Dendritic cell treated with granulocyte-macrophage colony-stimulating factor and Interleukin-4, amounts not matched to agents 40 ng/mL and 50 ng/mL, for 4 days (primary cell): ENCODE data around the gene HCFC1R1.

Source experiments
- H3K27ac Mint-ChIP-seq: one replicate; pipeline ENCODE4 v1.8.0; 2022; ENCODE audit warnings: mild to moderate bottlenecking, mixed read lengths
- H3K27me3 Mint-ChIP-seq: one replicate; pipeline ENCODE4 v1.8.0; 2022; ENCODE audit warnings: mild to moderate bottlenecking, mixed read lengths
- H3K36me3 Mint-ChIP-seq: one replicate; pipeline ENCODE4 v1.8.0; 2022; ENCODE audit warnings: low read depth, mixed read lengths
- H3K4me1 Mint-ChIP-seq: one replicate; pipeline ENCODE4 v1.8.0; 2022; ENCODE audit warnings: low read depth, mixed read lengths
- H3K4me3 Mint-ChIP-seq: one replicate; pipeline ENCODE4 v1.8.0; 2022; ENCODE audit warnings: mild to moderate bottlenecking, moderate library complexity, mixed read lengths
- H3K9me3 Mint-ChIP-seq: one replicate; pipeline ENCODE4 v1.8.0; 2022; ENCODE audit warnings: mixed read lengths
- intact Hi-C: fragments of 100-400 bp; cut with micrococcal nuclease; formaldehyde crosslinking; loops from one replicate; pipeline ENCODE4 v1.15.0; 2022

Gene HCFC1R1

DNA sequence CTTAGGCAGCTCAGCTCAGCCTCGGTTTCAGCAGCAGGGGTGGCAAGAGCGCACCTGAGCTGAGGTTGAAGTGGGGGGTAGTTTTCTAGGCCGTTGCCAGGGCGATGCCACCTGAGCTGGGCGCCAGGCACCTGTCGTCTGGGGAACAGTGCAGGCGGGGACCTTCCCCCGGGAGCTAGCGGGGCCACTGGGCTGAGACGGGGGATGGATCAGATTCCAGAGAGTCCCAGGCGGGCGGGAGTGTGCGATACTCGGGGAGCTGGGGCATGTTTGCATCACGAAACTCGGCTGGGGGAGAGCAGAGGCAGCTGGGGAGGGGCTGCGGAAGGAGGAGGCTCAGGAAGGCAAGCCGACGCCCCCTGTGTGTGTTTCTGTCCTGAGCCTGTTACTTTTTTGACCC, 11.5 kb downstream of the HCFC1R1 start:
- no peak overlapping the region for H3K27ac Mint-ChIP-seq
- H3K36me3 Mint-ChIP-seq = no peaks in the 10 kb centered on the region
- intact Hi-C loops = no loop called here
- H3K27me3 Mint-ChIP-seq = peaks cover 61% of the 10 kb centered on the region
- H3K4me1 Mint-ChIP-seq = peaks cover 24% of the 10 kb centered on the region
- no peak overlapping the region for H3K4me3 Mint-ChIP-seq
- H3K9me3 Mint-ChIP-seq = no peaks in the 10 kb centered on the region

DNA sequence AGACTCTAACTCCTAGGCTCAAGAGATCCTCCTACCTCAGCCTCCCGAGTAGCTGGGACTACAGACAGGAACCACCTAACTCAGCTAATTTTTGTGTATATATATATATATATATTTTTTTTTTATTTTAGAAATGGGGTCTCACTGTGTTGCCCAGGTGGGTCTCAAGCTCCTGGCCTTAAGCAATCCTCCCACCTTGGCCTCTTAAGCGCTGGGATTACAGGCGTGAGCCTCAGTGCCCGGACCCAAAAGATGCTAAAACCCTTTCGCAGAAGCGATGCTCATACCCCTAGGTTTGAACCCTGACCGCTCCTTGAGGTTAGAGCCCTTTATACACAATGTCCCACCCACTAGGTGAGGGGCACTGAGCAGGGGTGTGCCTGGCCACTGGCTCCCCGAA, 13.2 kb downstream of the HCFC1R1 start:
- Mint-ChIP-seq H3K9me3 (no peaks in the 10 kb centered on the region), H3K4me1 (peaks cover 41% of the 10 kb centered on the region), H3K36me3 (no peaks in the 10 kb centered on the region), H3K27ac (no peak overlapping the region), H3K4me3 (no peak overlapping the region), H3K27me3 (peaks cover 48% of the 10 kb centered on the region)
- intact Hi-C loops = no loop called here

DNA sequence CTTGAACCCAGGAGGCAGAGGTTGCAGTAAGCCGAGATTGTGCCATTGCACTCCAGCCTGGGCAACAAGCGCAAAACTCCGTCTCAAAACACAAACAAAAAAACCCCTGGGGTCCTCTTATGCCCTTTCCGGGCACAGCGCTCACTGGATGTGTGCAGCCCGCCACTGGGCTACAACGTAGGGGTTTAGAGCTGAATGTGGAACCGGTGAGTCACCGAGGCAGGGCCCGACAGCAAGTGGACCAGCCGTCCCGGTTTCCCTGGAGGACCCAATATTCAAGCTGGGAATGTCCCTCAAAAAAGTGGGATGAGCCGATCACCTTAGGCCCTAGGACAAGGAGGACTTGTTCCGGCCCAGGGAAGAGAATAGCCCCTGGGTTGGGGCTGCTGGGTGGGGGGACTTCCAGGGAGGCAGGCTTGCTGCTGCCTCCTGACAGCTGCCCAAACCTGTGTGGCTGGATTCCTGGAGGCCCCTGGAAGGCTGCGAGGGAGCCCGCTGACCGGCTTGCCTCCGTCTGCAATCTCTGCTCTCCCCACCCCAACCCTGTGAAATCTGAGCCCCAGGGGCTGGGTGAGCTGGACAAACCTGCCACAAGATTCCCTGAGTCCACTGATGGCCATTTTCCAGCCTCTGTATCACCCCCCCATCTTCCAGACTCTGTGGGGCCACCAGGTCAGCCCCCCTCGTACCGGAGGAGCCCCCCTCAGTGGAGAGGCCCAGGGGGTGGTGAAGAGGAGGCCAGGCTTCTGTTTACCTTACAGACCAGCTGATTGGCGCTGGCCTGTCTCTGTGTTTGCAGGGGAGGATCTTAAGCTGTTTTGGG, 14.0 kb downstream of the HCFC1R1 start:
- intact Hi-C loops = no loop called here
- H3K27me3 Mint-ChIP-seq = peaks cover 43% of the 10 kb centered on the region
- no peak overlapping the region for H3K27ac Mint-ChIP-seq
- H3K36me3 Mint-ChIP-seq = peaks cover 2% of the 10 kb centered on the region
- H3K9me3 Mint-ChIP-seq = no peaks in the 10 kb centered on the region
- H3K4me3 Mint-ChIP-seq = no peak overlapping the region
- peaks cover 45% of the 10 kb centered on the region for H3K4me1 Mint-ChIP-seq

DNA sequence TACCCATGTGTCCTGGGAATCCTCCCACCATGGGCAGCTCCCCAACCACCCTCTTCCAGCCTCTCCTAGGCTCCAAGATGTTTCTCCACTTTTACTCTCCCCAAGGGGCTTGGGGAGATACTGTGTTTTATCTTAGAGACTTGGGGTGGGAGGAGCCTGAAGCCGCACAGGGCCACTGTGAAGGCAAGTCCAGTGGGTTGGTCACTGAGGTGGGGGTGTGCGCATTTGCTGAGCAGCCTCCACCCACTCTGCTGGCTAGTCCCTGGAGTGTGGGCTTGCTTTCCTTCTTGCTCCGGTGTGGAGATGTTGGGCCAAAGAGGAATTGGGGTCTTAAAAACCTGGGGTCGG, 15.1 kb downstream of the HCFC1R1 start:
- Mint-ChIP-seq H3K36me3 (peaks cover 6% of the 10 kb centered on the region), H3K4me3 (peak overlapping the region; percentile 72), H3K9me3 (no peaks in the 10 kb centered on the region), H3K4me1 (peaks cover 48% of the 10 kb centered on the region), H3K27me3 (peaks cover 32% of the 10 kb centered on the region), H3K27ac (peak overlapping the region; percentile 81)
- intact Hi-C loops = no loop called here

DNA sequence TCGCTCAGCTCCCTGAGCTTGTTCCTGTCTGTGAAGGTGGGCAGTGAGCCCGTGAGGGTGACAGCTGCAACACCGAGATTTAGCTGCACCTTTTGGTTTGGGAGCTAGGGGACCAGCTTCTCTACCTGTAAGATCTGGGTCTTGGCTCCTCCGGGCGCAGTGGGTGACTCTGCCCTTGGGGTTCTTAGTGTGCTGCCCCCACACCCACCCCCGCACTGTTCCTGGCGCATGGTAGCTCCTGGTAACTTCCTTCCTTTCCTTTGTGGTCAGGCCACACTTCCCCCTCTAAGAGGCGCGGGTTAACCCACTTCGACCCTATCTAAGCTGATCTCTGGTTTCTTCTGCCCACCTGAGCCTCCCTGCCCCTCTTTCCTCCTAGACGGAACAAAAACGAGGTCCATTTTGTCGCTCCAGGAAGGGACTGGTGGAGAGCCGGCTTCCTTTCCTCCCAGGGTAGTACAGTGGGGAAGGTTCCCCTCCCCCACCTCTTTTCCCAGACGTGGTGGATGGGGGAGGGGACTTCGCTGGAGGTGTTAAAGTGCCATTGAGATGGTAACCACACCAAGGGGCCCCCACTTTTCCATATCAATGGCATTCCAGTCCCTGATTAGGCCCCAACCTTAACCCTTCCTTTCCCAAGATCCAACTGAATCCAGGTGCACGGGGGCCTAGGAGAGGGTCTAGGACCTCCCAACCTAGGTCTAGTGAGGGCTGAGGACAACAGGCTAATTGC, 15.6 kb downstream of the HCFC1R1 start:
- intact Hi-C loops = loop anchor here (1.0 kb wide), 1 partner anchor 12 kb away; the partner anchor contains the start of gene TNFRSF12A
- H3K27me3 Mint-ChIP-seq = peaks cover 27% of the 10 kb centered on the region
- H3K4me1 Mint-ChIP-seq = peaks cover 48% of the 10 kb centered on the region
- peak overlapping the region; percentile 72 for H3K4me3 Mint-ChIP-seq
- H3K36me3 Mint-ChIP-seq = peaks cover 6% of the 10 kb centered on the region
- peak overlapping the region; percentile 81 for H3K27ac Mint-ChIP-seq
- H3K9me3 Mint-ChIP-seq = no peaks in the 10 kb centered on the region

DNA sequence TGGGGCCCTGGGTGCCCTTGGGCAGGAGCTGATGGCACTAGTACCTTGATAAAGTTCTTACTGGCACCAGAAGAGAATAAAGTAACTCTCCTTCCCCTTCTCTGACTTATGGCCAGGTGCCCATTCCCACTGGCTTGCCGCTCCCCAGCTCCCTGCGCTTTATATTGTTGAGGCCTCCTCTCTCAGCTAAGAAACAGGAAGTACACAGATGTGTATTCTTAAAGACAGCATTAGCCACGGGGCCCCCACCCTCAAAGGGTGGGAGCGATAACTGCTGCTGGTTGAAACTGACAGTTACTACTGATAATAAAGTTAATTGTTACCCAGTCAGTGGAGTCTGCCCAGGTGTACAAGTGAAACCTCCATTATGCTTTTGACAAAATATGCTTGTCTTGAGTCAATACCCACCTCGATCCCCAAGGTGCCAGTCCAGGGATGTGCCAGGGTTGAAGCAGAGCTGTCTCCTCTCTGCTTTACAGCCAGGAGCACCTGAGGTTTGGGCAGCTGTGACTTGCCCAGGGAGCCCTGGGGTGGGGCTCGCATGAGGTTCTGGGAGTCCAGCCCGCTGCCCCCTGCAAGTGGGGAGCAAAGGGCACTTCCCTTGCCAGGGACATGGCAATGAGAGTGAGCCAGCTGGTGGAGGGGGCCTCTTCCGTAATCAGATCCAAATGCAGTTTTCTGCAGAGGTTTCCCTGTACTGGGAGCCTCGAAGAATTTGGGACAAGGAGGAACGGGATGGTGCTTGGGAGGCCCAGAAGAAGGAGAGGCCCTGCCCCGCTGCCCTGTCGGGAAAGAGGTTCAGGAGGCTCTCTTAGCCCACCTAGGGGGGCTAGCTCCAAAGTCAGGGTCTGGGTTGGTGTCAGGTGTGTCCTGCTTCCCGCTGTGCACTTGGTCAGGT, 16.4 kb downstream of the HCFC1R1 start:
- peak overlapping the region; percentile 72 for H3K4me3 Mint-ChIP-seq
- peaks cover 6% of the 10 kb centered on the region for H3K36me3 Mint-ChIP-seq
- H3K27me3 Mint-ChIP-seq = peaks cover 20% of the 10 kb centered on the region
- no peaks in the 10 kb centered on the region for H3K9me3 Mint-ChIP-seq
- H3K4me1 Mint-ChIP-seq = peaks cover 47% of the 10 kb centered on the region
- H3K27ac Mint-ChIP-seq = peak overlapping the region; percentile 81
- intact Hi-C loops = loop anchor here (1.0 kb wide), 1 partner anchor 13 kb away; the partner anchor contains the start of gene TNFRSF12A

DNA sequence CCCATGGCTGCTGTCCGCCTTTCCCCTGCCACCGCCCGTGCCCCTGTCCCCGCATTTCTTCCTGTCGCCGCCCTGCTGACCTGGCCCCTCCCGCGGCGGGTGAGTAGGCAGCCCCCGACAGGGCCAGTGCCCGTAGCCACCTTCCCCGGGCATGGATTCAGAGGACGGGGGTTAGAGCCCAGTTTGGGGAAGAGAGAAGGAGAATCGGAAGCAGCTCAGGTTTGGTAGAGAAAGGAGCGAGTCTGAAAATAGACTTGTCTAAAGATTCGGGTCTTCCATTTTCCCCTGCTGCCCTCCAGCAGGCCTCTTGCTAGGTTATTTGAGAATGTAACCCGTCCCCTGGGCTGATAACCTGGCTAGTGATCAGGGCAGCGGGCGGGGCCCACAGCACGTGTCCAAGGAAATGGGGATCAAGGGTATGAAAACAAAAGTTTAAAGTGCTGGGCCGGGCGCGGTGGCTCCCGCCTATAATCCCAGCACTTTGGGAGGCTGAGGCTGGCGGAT, 18.9 kb downstream of the HCFC1R1 start:
- Mint-ChIP-seq H3K9me3 (no peaks in the 10 kb centered on the region), H3K27me3 (peaks cover 15% of the 10 kb centered on the region), H3K4me1 (peaks cover 43% of the 10 kb centered on the region), H3K36me3 (peaks cover 6% of the 10 kb centered on the region), H3K27ac (peak overlapping the region; percentile 76), H3K4me3 (peak overlapping the region; percentile 87)
- intact Hi-C loops = no loop called here

DNA sequence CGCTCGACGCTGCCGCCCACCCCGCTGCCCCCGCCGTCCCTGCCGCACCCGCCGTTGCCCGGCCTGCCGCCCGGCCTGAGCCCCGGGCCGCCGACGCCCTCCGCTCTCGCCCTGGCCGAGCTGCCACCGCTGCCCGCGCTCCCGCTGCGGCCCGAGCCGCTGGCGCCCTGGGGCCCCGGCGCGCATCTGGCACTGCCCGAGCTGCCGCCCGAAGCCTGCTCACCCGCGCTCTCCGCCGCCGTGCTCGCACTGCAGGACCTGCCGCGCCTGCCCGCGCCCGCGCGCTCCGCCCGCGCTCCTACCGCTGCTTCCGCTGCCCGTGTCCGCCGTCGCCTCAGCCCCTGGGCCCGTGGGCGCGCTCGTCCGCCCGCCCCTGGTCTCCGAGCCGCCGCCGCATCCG, 19.4 kb downstream of the HCFC1R1 start:
- H3K4me1 Mint-ChIP-seq = peaks cover 43% of the 10 kb centered on the region
- H3K27me3 Mint-ChIP-seq = peaks cover 16% of the 10 kb centered on the region
- peak overlapping the region; percentile 87 for H3K4me3 Mint-ChIP-seq
- H3K27ac Mint-ChIP-seq = peak overlapping the region; percentile 76
- peaks cover 6% of the 10 kb centered on the region for H3K36me3 Mint-ChIP-seq
- intact Hi-C loops = no loop called here
- H3K9me3 Mint-ChIP-seq = no peaks in the 10 kb centered on the region

DNA sequence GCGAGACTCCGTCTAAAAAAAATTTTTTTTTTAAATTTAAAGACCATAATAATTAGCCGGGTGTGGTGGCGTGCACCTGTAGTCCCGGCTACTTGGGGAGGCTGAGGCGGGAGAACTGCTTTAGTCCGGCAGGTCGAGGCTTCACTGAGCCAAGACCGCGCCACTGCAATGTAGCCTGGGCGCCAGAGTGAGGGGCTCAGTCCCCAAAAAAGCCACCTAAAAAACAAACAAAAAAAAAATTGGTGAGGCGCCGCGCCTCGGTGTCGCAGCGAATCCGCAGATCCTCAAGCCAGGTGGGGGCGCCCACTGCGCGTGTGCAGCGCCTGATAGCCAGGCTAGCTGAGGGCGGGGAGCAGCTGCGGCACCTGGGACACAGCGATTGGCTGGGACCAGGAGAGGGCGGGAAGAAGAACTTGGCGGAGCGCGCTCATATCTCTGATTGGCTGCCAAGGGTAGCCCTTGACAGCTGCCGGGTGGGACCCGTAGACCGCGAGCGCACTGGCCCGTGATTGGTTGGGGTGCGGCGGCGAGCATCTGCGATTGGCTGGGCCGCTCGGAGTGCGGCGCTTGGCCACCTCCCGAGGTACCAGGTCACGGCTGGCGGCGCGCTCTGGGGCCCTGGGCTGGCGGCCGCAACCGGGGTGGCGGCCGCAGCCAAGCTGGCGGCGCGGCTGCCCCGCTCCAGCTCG, 20.0 kb downstream of the HCFC1R1 start:
- no peaks in the 10 kb centered on the region for H3K9me3 Mint-ChIP-seq
- no peak overlapping the region for H3K27ac Mint-ChIP-seq
- H3K27me3 Mint-ChIP-seq = peaks cover 20% of the 10 kb centered on the region
- H3K4me3 Mint-ChIP-seq = peak overlapping the region; percentile 59
- intact Hi-C loops = no loop called here
- peaks cover 39% of the 10 kb centered on the region for H3K4me1 Mint-ChIP-seq
- peaks cover 6% of the 10 kb centered on the region for H3K36me3 Mint-ChIP-seq

DNA sequence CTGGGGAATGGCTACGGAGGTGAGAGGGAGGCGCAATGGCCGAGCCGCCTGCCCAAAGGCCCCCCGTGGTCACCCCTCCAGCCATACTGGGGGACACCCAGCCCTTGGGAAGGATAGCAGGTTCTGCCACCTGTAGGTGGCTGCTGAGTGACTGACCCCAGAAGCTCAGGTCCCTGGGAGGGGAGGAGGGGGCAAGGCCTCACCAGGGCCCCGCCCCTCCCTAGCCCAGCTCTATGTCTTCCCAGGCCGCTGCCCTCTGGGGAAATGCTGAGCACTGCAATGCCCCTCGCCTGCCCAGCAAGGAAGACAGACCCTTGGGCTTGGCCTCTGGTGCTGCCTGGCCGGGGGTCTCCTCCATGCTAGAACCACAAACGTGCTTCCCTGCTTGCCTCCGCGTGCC, 22.4 kb downstream of the HCFC1R1 start:
- Mint-ChIP-seq H3K9me3 (no peaks in the 10 kb centered on the region), H3K4me1 (peaks cover 15% of the 10 kb centered on the region), H3K27me3 (peaks cover 24% of the 10 kb centered on the region), H3K4me3 (no peak overlapping the region), H3K27ac (no peak overlapping the region), H3K36me3 (peaks cover 6% of the 10 kb centered on the region)
- intact Hi-C loops = no loop called here

DNA sequence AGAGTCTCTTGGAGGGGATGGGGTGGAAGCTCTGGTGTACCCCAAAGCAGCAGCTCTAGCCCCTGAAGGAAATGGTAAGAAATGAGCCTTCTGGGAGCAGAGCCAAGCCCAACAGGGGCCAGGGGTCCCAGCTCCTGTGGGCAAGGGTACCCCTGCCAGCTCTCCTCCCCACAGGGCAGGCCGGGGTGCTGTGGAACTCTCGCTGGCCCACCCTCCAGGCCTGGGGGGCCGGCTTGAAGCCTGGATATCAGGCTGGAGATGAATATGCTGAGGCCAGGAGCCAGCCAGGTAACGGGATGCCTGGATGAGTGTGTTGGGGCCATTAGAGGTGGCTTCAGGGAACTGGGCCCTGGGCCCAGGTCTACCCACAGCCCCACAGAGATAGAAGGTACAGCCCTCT, 23.2 kb downstream of the HCFC1R1 start:
- H3K4me3 Mint-ChIP-seq = no peak overlapping the region
- H3K27ac Mint-ChIP-seq = no peak overlapping the region
- H3K9me3 Mint-ChIP-seq = no peaks in the 10 kb centered on the region
- H3K4me1 Mint-ChIP-seq = peaks cover 7% of the 10 kb centered on the region
- H3K36me3 Mint-ChIP-seq = peaks cover 6% of the 10 kb centered on the region
- peaks cover 24% of the 10 kb centered on the region for H3K27me3 Mint-ChIP-seq
- intact Hi-C loops = no loop called here

DNA sequence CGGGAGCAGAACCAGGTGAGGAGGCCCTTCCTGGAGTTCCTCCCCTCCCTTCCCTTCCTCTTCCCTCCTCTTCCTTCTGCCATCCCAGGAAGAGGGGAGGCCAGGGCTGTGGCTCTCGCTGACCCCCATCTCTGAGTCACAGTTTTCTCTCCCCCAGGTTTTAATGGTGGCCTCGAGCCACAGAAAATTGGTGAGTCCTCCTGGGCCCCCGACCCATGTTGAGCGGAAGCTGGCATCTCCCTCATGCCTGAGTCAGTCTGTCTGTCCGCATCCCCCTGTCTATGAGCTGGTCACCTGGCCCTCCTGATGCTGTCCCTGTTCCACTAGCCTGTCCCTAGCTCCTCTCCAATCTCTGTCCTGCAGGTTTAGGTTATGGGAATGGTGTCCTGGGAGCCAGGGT, 23.8 kb downstream of the HCFC1R1 start:
- Mint-ChIP-seq H3K4me1 (peaks cover 4% of the 10 kb centered on the region), H3K36me3 (peaks cover 5% of the 10 kb centered on the region), H3K4me3 (no peak overlapping the region), H3K9me3 (no peaks in the 10 kb centered on the region), H3K27ac (no peak overlapping the region), H3K27me3 (peaks cover 23% of the 10 kb centered on the region)
- intact Hi-C loops = no loop called here

DNA sequence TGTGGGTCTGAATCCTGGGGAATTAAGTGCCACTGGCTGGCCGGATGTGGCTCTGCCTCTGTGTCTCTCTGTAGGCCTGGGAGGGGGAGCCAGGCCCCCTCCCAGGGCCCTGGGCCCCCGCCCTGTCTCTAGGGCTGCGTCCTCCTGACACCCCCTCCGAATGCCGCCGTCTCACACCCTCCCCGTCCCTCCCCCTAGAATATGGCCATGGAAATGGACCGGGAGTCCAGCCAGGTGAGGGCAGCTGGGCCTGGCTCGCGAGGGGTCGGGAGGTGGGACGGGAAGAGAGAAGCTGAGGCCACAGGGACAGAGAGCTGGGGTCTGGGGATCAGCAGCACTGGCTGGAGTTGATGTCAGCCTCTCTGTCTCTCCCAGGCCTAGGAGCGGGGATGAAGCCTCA, 27.4 kb downstream of the HCFC1R1 start:
- H3K4me3 Mint-ChIP-seq = no peak overlapping the region
- no peaks in the 10 kb centered on the region for H3K9me3 Mint-ChIP-seq
- intact Hi-C loops = no loop called here
- H3K27ac Mint-ChIP-seq = no peak overlapping the region
- no peaks in the 10 kb centered on the region for H3K36me3 Mint-ChIP-seq
- H3K27me3 Mint-ChIP-seq = peaks cover 27% of the 10 kb centered on the region
- no peaks in the 10 kb centered on the region for H3K4me1 Mint-ChIP-seq
